Vagina (tissue), 2 donors: ENCODE measurements around the gene TSPEAR.

ENCODE experiments used
- CTCF ChIP-seq, 3 experiments: fragments of 450-650 bp in 2 of 3; fragments of 200-600 bp in 1 of 3; sonication (generic) in 1 of 3; IDR thresholded peaks; one replicate each; pipeline ENCODE4 v1.5.1; 2017 to 2019; ENCODE audit warnings: antibody characterized with exemption in 3 of 3, mild to moderate bottlenecking in 2 of 3, moderate library complexity in 2 of 3
- POLR2A ChIP-seq, 2 donors: fragments of 450-650 bp; IDR thresholded peaks; one replicate each; pipeline ENCODE4 v1.6.1; 2017; ENCODE audit warnings: antibody characterized with exemption in 2 of 2, mild to moderate bottlenecking in 2 of 2, moderate library complexity in 2 of 2
- POLR2AphosphoS5 ChIP-seq, 2 donors: sonication (generic); formaldehyde crosslinking; IDR thresholded peaks; one replicate each; pipeline ENCODE4 v1.9.0; 2017; ENCODE audit warnings: antibody characterized with exemption in 2 of 2, mild to moderate bottlenecking in 2 of 2, low read depth in 1 of 2; ENCODE audit not compliant: insufficient read depth in 1 of 2

DNA sequence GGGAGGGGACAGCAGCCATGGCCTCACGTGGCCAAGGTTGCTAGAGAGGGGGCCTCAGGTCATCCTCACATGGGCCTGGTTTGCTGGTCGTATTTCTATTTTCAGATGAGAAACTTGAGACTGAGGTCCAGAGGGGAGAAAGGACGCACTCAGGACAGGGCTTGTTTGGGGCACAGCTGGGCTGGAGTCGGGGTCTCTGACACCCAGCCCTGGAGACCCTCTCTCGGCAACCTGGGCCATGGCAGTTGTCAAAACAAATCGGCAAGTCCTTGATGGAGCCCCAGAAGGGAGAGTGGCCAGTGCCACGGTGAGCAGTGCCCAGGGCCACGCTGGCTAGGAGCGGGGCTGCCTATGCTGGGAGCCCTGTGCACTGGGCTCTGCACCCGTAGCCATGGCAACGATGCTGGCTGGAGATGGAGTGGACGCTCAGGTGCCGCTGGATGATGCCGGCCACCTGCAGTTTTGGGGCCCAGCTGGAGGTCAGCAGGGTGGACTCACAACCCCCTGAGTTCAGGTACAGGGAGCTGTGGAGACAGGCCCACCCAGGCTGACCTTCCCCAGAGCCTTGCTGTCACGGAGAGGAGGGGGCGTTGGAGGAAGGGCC lies 244.9 kb downstream of the TSPEAR start:
- TF ChIP-seq CTCF (IDR thresholded peaks at IDR 0.05) (no peak), POLR2A (IDR thresholded peaks at IDR 0.05) (no peak), POLR2AphosphoS5 (IDR thresholded peaks at IDR 0.05; ENCODE audit: insufficient read depth in 1 of 2, low read depth in 1 of 2) (no peak)
